ENCODE results near the gene AHCYL1.
A peak's percentile ranks its signal among the peaks of the same experiment; 100 is the strongest.

AHCYL1 gene

DNA sequence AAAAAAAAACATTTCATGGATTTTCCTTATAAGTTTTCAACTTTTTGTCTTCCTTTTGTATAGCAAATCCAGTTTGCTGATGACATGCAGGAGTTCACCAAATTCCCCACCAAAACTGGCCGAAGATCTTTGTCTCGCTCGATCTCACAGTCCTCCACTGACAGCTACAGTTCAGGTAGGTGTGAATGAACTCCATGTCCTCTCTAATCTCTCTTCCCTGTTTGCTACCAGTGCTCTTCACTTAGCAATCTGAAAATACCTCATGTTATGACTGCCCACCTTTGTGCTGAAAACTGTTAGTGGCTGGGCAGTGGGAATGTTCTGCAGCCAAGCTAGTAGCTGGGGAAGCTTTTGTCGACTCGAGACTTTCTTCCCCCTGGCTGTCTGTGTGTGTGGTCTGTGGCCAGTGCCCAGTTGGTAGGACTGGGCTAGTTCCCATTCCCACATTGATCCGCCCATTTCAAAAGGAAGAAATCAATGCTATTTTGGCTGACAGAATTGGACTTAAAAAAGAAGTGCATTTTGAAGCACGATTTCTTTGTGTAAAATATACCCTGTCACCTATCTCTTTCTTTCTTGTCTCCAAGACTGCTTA lies 24.5 kb downstream of the AHCYL1 start:
- POLR2A ChIA-PET: no interaction called here
- CTCF ChIA-PET: interaction anchor here (0.9 kb wide), 1 partner anchor 21 kb away, joined by 3 read pairs; no protein-coding TSS in a partner anchor
- DNase-seq (ENCODE audit: extremely low spot score): no peak
- TF ChIP-seq HDGF (IDR thresholded peaks at IDR 0.05; ENCODE audit: borderline replicate concordance): no peak
- no peak for TF ChIP-seq BHLHE40 (IDR thresholded peaks at IDR 0.05; ENCODE audit: borderline replicate concordance)
- no peak for TF ChIP-seq FOXA1 (IDR thresholded peaks at IDR 0.05)
- no peak for TF ChIP-seq FOXK2 (IDR thresholded peaks at IDR 0.05)
- no peak for TF ChIP-seq NFRKB (IDR thresholded peaks at IDR 0.05)
- TF ChIP-seq SUZ12 (IDR thresholded peaks at IDR 0.05): no peak
- TF ChIP-seq ARNT (IDR thresholded peaks at IDR 0.05): no peak
- TF ChIP-seq ELF4 (IDR thresholded peaks at IDR 0.05): no peak

DNA sequence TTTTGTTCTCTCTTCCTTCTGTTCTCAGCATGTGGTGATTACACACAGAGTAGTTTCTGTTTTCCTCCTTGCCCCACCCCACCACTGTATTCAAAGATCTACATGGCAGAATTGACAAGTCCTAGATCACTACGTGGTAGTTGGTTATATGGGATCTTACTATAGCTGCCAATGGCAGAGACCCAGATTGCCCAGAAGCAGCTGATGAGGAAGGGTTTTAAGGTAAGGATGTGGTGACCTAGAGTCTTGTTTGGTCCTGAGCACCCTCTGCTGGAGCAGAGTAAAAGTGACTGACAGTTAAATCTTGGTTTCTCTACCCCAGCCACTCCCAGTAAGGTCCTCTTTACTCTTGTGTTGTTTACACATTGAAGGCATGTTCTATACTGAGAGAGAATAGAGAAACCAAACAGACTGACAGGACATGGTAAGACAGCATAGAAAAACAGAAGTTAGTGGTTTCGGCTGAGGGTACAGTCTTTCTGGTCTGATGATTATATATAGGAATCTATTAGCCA lies 27.0 kb downstream of the AHCYL1 start:
- TF ChIP-seq, protein P1, sequence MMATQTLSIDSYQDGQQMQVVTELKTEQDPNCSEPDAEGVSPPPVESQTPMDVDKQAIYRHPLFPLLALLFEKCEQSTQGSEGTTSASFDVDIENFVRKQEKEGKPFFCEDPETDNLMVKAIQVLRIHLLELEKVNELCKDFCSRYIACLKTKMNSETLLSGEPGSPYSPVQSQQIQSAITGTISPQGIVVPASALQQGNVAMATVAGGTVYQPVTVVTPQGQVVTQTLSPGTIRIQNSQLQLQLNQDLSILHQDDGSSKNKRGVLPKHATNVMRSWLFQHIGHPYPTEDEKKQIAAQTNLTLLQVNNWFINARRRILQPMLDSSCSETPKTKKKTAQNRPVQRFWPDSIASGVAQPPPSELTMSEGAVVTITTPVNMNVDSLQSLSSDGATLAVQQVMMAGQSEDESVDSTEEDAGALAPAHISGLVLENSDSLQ (IDR thresholded peaks at IDR 0.05): peak; percentile 79
- no peak for TF ChIP-seq FOXK2 (IDR thresholded peaks at IDR 0.05)
- ChIA-PET CTCF (interaction anchor here (0.7 to 2.8 kb wide), 7 partner anchors 13 to 363 kb away, joined by 3 to 11 read pairs (median 4); partner anchors contain the start of gene AHCYL1), POLR2A (interaction anchor here (0.8 to 1.3 kb wide), 2 partner anchors 27 to 463 kb away, joined by 3 to 8 read pairs; partner anchors contain the start of genes AHCYL1 and GNAI3)
- peak; percentile 68 for DNase-seq (ENCODE audit: extremely low spot score)

DNA sequence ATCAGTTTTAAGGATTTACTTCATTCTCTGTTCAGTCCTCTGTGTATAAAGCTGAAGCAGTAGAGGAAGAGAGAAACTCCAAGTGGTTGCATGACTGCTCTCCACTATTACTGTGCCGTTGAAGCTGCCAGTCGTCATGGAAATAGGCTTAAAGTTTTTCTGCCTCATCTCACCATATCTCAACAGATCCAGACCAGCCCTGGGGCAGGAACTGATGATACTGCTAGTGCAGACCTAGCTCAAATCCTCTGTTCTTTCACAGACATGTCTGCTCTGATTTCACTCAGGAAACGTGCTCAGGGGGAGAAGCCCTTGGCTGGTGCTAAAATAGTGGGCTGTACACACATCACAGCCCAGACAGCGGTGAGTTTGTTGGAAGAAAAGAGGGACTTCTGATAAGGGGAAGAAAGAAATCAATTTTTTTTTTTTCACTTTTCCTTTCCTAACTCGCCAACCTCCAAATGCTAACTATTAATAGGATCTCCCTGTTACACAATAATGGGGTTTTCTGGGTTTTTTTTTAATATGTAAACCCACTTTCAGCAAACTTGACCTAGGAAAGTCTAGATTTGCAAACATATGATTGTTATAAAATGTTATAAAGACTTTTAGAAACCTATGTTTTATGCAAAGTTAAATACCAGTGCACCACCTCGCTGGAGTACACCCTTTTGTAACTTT lies 27.7 kb downstream of the AHCYL1 start:
- ChIA-PET POLR2A (interaction anchor here (1.3 kb wide), 1 partner anchor 27 kb away, joined by 8 read pairs; the partner anchor contains the start of gene AHCYL1), CTCF (interaction anchor here (0.7 to 2.8 kb wide), 3 partner anchors 17 to 237 kb away, joined by 3 to 11 read pairs (median 7); partner anchors contain the start of gene AHCYL1)
- TF ChIP-seq L3MBTL2 (conservative IDR thresholded peaks at IDR 0.05) (no peak), CTBP1 (IDR thresholded peaks at IDR 0.05; ENCODE audit: borderline replicate concordance) (no peak), FOXK2 (IDR thresholded peaks at IDR 0.05) (no peak), FOXA1 (IDR thresholded peaks at IDR 0.05) (no peak), LEF1 (IDR thresholded peaks at IDR 0.05; ENCODE audit: borderline replicate concordance) (no peak), HDGF (IDR thresholded peaks at IDR 0.05; ENCODE audit: borderline replicate concordance) (no peak), ELF4 (IDR thresholded peaks at IDR 0.05) (no peak), BHLHE40 (IDR thresholded peaks at IDR 0.05; ENCODE audit: borderline replicate concordance) (no peak), ARNT (IDR thresholded peaks at IDR 0.05) (no peak), FOXM1 (IDR thresholded peaks at IDR 0.05; ENCODE audit: borderline replicate concordance) (no peak), ZNF384 (IDR thresholded peaks at IDR 0.05) (no peak), TARDBP (IDR thresholded peaks at IDR 0.05) (no peak), SUZ12 (IDR thresholded peaks at IDR 0.05) (no peak), SP1 (IDR thresholded peaks at IDR 0.05) (no peak), NFRKB (IDR thresholded peaks at IDR 0.05) (no peak)
- TF ChIP-seq, protein P1 (IDR thresholded peaks at IDR 0.05): no peak
- DNase-seq (ENCODE audit: extremely low spot score): no peak

DNA sequence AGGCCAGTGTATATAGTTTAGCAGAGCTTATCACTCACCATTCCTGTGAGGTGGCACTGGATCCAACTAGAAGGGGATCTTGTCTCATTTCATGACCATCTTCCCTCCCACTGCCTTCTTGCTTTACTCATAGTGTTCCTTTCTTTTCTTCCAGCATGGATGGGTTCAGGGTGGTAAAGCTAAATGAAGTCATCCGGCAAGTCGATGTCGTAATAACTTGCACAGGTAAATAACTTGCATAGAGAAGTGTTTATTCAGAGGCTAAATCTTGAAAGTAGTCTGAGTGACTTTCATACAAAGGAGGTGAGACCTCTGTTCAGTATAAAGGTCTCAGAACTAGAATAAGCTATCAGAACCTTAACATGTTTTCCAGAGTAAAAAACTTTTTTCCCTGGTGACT lies 33.2 kb downstream of the AHCYL1 start:
- ChIA-PET CTCF (no interaction called here), POLR2A (no interaction called here)
- no peak for TF ChIP-seq FOXA1 (IDR thresholded peaks at IDR 0.05)
- no peak for DNase-seq (ENCODE audit: extremely low spot score)

DNA sequence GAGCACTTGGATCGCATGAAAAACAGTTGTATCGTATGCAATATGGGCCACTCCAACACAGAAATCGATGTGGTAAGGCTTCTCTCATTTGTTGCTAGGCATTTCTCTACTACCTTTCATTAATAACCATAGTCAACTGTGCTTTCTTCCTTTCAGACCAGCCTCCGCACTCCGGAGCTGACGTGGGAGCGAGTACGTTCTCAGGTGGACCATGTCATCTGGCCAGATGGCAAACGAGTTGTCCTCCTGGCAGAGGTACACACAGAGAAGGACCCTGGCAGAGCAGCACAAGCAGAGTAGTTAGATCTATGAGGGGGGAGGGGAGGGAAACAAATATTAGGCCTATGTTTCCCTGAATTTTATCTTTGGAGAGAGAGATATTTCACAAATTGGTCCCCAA lies 33.8 kb downstream of the AHCYL1 start:
- ChIA-PET POLR2A (no interaction called here), CTCF (no interaction called here)
- DNase-seq (ENCODE audit: extremely low spot score): no peak
- no peak for TF ChIP-seq FOXA1 (IDR thresholded peaks at IDR 0.05)
- TF ChIP-seq ZNF384 (IDR thresholded peaks at IDR 0.05): no peak
- TF ChIP-seq L3MBTL2 (conservative IDR thresholded peaks at IDR 0.05): no peak
- TF ChIP-seq HDGF (IDR thresholded peaks at IDR 0.05; ENCODE audit: borderline replicate concordance): no peak
- no peak for TF ChIP-seq SUZ12 (IDR thresholded peaks at IDR 0.05)
- TF ChIP-seq SP1 (IDR thresholded peaks at IDR 0.05): no peak
- TF ChIP-seq NFRKB (IDR thresholded peaks at IDR 0.05): no peak
- TF ChIP-seq TARDBP (IDR thresholded peaks at IDR 0.05): no peak

DNA sequence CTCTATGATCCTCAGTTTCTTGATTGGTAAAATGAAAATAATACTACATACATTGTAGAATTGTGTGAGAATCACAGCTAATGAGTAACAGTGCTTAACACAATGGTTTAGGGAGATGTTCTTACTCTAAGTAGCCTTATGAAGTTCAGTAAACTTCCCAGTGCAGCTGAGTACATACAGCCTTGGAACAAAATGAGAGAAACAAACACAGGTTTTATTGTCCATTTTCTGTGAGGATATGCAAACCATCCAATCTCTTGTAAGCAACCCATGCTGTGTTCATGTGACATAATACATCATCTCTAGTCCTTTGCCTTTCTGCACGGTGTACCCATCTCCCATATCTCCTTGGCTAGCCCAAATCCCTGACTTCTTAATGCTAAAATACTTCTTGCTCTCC lies 35.2 kb downstream of the AHCYL1 start:
- CTCF ChIA-PET: interaction anchor here (1.4 kb wide), 1 partner anchor 10 kb away, joined by 8 read pairs; no protein-coding TSS in a partner anchor
- DNase-seq (ENCODE audit: extremely low spot score): no peak
- POLR2A ChIA-PET: interaction anchor here (1.0 to 1.5 kb wide), 2 partner anchors 10 to 15 kb away, joined by 3 to 6 read pairs; partner anchors contain the start of gene STRIP1
- TF ChIP-seq LEF1 (IDR thresholded peaks at IDR 0.05; ENCODE audit: borderline replicate concordance): no peak
- TF ChIP-seq ZNF384 (IDR thresholded peaks at IDR 0.05): no peak
- TF ChIP-seq ARNT (IDR thresholded peaks at IDR 0.05): no peak
- TF ChIP-seq FOXM1 (IDR thresholded peaks at IDR 0.05; ENCODE audit: borderline replicate concordance): no peak
- no peak for TF ChIP-seq SUZ12 (IDR thresholded peaks at IDR 0.05)
- no peak for TF ChIP-seq BHLHE40 (IDR thresholded peaks at IDR 0.05; ENCODE audit: borderline replicate concordance)
- no peak for TF ChIP-seq NFRKB (IDR thresholded peaks at IDR 0.05)
- no peak for TF ChIP-seq FOXA1 (IDR thresholded peaks at IDR 0.05)
- no peak for TF ChIP-seq L3MBTL2 (conservative IDR thresholded peaks at IDR 0.05)
- TF ChIP-seq CTBP1 (IDR thresholded peaks at IDR 0.05; ENCODE audit: borderline replicate concordance): no peak
- no peak for TF ChIP-seq HDGF (IDR thresholded peaks at IDR 0.05; ENCODE audit: borderline replicate concordance)
- no peak for TF ChIP-seq TARDBP (IDR thresholded peaks at IDR 0.05)
- TF ChIP-seq, protein P1 (IDR thresholded peaks at IDR 0.05): no peak
- TF ChIP-seq FOXK2 (IDR thresholded peaks at IDR 0.05): no peak
- no peak for TF ChIP-seq SP1 (IDR thresholded peaks at IDR 0.05)
- TF ChIP-seq ELF4 (IDR thresholded peaks at IDR 0.05): no peak
